ENCODE measurements around the gene CARS2. TPM values are rescaled to one million over a fixed set of nuclear protein-coding genes. Genes with fewer than 3 reads are reported as not detected.

CARS2 gene
- total RNA-seq, 4 donors from 2014 or later: 32.9 to 56.9 (median 40.2) TPM

DNA sequence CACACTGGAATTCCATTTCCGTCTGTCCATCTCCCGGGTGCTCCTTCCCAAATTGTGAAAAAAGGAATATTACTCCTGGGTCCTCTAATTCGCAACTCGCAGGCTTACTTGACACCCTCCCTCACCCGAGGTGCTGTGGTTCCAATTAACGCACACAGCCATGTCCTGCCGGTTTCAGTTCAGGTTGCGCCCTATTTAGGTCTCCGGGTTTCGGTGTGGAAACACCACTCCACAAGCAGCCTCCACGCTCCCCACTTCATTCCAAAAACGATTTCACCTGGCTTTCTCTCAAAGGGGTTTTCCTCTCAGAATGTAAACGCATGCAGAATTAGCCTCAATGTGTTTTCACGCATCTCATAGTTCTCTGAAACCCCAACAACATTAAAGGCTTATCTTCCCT is 52.6 kb downstream of the CARS2 start:
- DNase-seq (ENCODE audit: extremely low spot score): no peak
- intact Hi-C loops (cut with DNase I): no loop called here
- H3K9me3 ChIP-seq: no peaks in the 10 kb centered on the region
- no peaks in the 10 kb centered on the region for H3K4me1 ChIP-seq
- WGBS: 90% methylated on average over 14 of the region's 14 CpGs
- no peak overlapping the region for H3K4me3 ChIP-seq
- TF ChIP-seq, protein P1, sequence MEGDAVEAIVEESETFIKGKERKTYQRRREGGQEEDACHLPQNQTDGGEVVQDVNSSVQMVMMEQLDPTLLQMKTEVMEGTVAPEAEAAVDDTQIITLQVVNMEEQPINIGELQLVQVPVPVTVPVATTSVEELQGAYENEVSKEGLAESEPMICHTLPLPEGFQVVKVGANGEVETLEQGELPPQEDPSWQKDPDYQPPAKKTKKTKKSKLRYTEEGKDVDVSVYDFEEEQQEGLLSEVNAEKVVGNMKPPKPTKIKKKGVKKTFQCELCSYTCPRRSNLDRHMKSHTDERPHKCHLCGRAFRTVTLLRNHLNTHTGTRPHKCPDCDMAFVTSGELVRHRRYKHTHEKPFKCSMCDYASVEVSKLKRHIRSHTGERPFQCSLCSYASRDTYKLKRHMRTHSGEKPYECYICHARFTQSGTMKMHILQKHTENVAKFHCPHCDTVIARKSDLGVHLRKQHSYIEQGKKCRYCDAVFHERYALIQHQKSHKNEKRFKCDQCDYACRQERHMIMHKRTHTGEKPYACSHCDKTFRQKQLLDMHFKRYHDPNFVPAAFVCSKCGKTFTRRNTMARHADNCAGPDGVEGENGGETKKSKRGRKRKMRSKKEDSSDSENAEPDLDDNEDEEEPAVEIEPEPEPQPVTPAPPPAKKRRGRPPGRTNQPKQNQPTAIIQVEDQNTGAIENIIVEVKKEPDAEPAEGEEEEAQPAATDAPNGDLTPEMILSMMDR (IDR thresholded peaks at IDR 0.05): no peak
- TF ChIP-seq EP300 (IDR thresholded peaks at IDR 0.05) (no peak), POLR2AphosphoS5 (IDR thresholded peaks at IDR 0.05) (no peak), POLR2A (IDR thresholded peaks at IDR 0.05; ENCODE audit: low read depth) (no peak)
- peaks cover 15 to 78% (median 47%) of the 10 kb centered on the region in 4 donors for H3K36me3 ChIP-seq
- no peak overlapping the region for H3K27ac ChIP-seq (replicated peaks in 1 of 4)
- H3K27me3 ChIP-seq: no peaks in the 10 kb centered on the region

DNA sequence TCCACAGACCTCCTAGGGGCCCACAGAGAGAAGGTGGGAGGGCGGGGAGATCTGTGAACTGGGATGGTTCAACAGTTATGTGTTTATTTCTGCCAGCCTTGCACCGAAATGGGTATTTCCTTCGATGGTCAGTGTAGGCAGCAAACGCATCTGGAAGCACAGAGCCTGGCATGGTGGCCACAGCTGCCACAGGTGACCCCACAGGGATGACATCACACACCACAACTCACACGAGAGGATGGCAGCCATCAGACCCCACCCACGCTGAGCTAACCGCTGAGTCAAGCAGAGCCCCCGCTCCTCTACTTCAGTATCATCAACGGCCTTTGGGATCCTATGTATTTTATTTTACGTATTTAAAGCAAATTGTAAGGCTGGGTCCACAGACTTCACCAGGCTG is 53.2 kb downstream of the CARS2 start:
- H3K36me3 ChIP-seq: peaks cover 15 to 76% (median 47%) of the 10 kb centered on the region in 4 donors
- WGBS: 82% methylated on average over 3 of the region's 10 CpGs
- H3K27me3 ChIP-seq: no peaks in the 10 kb centered on the region
- no peaks in the 10 kb centered on the region for H3K9me3 ChIP-seq
- TF ChIP-seq EP300 (IDR thresholded peaks at IDR 0.05) (no peak), POLR2A (IDR thresholded peaks at IDR 0.05; ENCODE audit: low read depth) (no peak)
- H3K4me1 ChIP-seq: no peaks in the 10 kb centered on the region
- no peak overlapping the region for H3K4me3 ChIP-seq
- intact Hi-C loops (cut with DNase I): no loop called here
- H3K27ac ChIP-seq (replicated peaks in 1 of 4): no peak overlapping the region
- DNase-seq (ENCODE audit: extremely low spot score): no peak

DNA sequence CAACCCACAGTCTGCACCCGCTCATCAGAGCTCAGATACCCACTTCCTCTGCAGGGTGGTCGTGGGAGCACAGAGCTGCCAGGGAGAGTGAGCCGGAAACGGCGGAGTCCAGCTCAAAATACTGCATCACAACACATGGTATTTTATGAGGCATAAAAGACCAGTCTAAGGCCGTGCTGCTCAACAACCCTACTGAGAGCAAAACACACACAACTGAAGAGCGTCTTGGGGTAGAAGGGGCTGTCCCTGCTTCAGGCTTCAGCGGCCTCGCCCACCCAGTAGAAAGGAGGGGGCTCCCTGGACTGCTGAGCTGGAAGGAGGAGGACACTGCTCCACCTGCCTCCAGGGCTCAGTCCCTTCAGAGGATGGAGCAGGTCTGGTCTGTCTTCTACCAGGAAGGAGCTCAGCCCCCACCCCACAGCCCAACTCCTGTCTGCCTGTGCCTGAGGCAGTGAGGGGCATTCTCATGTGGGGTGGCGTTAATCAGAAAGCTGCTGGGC is 53.6 kb downstream of the CARS2 start:
- peaks cover 15 to 73% (median 47%) of the 10 kb centered on the region in 4 donors for H3K36me3 ChIP-seq
- intact Hi-C loops (cut with DNase I): no loop called here
- no peak for DNase-seq (ENCODE audit: extremely low spot score)

DNA sequence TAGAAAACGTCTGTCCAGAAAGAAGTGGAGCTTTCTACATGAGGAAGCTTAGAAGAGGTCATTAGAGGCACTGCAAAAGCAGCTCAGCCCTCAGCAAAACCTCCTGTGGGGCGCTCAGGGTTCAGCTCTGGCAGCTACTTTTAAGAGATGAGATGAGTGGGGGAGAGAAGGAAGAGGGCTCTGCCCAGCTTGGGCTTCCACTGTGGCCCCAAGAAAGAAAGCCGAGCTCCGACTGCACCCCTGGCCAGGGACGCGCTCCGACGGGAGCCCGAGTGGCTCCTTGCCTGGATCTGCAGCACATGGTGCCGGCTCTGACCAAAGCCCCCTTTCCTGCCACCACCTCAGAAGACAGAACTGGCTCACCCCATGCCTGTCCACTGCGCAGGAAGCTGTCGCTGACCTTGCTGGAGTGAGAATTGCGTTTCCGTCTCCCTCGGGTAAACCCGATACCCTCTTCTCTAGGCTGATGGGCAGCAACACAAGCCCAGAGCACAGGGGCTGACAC is 54.1 kb downstream of the CARS2 start:
- no peaks in the 10 kb centered on the region for H3K27me3 ChIP-seq
- TF ChIP-seq, protein P1 (IDR thresholded peaks at IDR 0.05): no peak
- TF ChIP-seq POLR2AphosphoS5 (IDR thresholded peaks at IDR 0.05) (no peak), EP300 (IDR thresholded peaks at IDR 0.05) (no peak), POLR2A (IDR thresholded peaks at IDR 0.05; ENCODE audit: low read depth) (no peak)
- no peak overlapping the region for H3K27ac ChIP-seq (replicated peaks in 1 of 4)
- no peaks in the 10 kb centered on the region for H3K4me1 ChIP-seq
- intact Hi-C loops (cut with DNase I): no loop called here
- no peak overlapping the region for H3K4me3 ChIP-seq
- DNase-seq (ENCODE audit: extremely low spot score): no peak
- peaks cover 15 to 78% (median 51%) of the 10 kb centered on the region in 4 donors for H3K36me3 ChIP-seq
- WGBS: 92% methylated on average over 15 of the region's 16 CpGs
- H3K9me3 ChIP-seq: no peaks in the 10 kb centered on the region

More for the DNA sequence above, 53.6 kb downstream of the CARS2 start:
- H3K4me3 ChIP-seq: no peak overlapping the region
- H3K9me3 ChIP-seq: no peaks in the 10 kb centered on the region
- H3K27ac ChIP-seq (replicated peaks in 1 of 4): no peak overlapping the region
- TF ChIP-seq, protein P1 (IDR thresholded peaks at IDR 0.05): no peak
- TF ChIP-seq POLR2AphosphoS5 (IDR thresholded peaks at IDR 0.05) (no peak), EP300 (IDR thresholded peaks at IDR 0.05) (no peak), POLR2A (IDR thresholded peaks at IDR 0.05; ENCODE audit: low read depth) (no peak)
- H3K27me3 ChIP-seq: no peaks in the 10 kb centered on the region
- 95% methylated on average over 10 of the region's 10 CpGs for WGBS
- no peaks in the 10 kb centered on the region for H3K4me1 ChIP-seq

DNA sequence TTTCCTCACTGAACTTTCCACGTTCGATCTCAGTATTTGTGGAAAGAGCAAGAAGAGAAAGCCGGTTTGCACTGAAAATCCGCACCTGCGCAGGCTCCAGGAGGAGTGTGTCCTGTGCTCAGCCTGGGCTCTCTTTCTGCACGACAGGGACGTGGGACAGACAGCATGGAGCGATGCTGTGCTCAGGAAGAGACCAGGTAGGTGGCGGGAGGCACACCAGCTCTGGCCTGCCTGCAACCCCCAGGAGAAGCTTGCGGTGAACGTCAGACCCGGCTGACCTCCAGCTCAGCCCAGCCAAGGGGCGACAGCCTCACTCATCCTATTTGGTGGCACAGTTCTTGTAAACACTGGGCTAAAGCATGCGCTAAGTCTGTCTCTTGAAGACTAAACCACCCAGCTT is 54.6 kb downstream of the CARS2 start:
- H3K36me3 ChIP-seq: peaks cover 15 to 81% (median 56%) of the 10 kb centered on the region in 4 donors
- H3K27me3 ChIP-seq: no peaks in the 10 kb centered on the region
- TF ChIP-seq EP300 (IDR thresholded peaks at IDR 0.05) (no peak), POLR2A (IDR thresholded peaks at IDR 0.05; ENCODE audit: low read depth) (no peak), POLR2AphosphoS5 (IDR thresholded peaks at IDR 0.05) (no peak)
- TF ChIP-seq, protein P1 (IDR thresholded peaks at IDR 0.05): no peak
- WGBS: 94% methylated on average over 8 of the region's 14 CpGs
- H3K27ac ChIP-seq (replicated peaks in 1 of 4): no peak overlapping the region
- no peaks in the 10 kb centered on the region for H3K9me3 ChIP-seq
- DNase-seq (ENCODE audit: extremely low spot score): no peak
- no peaks in the 10 kb centered on the region for H3K4me1 ChIP-seq
- intact Hi-C loops (cut with DNase I): no loop called here
- H3K4me3 ChIP-seq: no peak overlapping the region

Measured in esophagus muscularis mucosa (tissue), 4 donors.